NCI-H345 treated with DMSO at 0.1 percent for 48 hours (cell line): Measurements from ENCODE around the gene KY.

Experiments
- DNase-seq: peaks from one replicate; lab custom pipeline; 2025; ENCODE audit not compliant: unreplicated experiment; lab: John Stamatoyannopoulos, UW

The KY gene

DNA sequence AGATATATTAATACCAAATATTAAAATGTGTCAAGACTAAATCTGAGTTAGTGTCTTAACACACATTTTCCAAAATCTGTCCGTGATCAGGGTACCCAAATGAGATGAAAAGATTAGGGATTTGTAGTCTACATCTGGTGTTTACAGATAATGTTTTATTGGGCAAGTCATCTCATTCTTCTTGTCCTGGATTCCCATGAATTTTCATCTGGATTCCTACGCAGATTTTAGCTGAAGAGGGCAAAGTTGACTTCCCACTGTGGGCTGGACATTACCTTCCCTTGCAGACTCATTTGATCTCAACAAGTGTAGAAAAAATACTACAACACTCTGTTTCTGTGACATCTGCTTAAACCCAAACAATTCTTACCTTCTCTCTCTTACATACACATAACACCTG is 85.8 kb downstream of the KY start:
- DNase-seq: no peak

DNA sequence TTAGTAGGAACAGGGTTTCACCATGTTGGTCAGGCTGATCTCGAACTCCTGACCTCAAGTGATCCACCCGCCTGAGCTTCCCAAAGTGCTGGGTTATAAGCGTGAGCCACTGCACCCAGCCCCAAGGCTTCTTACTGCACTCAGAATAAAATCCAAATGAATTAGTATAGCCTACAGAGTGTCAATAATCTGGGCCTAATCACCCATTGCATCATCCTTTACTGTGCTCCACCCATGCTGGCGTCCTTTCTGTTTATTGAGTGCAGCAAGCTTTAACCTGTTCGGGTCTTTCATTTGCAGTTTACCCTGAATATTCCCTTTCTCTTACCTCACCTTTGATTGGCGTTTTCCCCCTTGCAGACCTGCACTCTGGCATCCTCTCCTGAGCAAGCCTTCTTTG is 87.2 kb downstream of the KY start:
- DNase-seq: no peak

DNA sequence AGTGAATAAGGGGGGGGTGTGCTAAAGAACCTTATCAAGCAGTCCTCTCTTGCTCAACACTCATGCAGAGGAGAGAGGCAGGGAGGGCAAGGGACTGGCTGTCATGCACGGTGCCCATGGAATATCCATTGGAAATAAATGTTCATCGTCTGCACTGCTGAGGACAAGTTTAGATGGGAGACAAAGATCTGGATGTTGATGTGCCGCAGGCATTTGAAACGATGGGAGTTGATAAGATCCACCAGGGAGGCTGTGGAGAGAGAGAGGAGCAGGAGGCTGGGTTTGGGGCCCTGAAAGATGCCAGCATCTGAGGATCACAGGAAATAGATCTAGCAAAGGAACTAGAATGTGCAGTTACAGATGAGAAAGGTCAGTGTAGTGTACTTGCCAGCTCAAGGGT is 88.8 kb downstream of the KY start:
- DNase-seq: no peak

DNA sequence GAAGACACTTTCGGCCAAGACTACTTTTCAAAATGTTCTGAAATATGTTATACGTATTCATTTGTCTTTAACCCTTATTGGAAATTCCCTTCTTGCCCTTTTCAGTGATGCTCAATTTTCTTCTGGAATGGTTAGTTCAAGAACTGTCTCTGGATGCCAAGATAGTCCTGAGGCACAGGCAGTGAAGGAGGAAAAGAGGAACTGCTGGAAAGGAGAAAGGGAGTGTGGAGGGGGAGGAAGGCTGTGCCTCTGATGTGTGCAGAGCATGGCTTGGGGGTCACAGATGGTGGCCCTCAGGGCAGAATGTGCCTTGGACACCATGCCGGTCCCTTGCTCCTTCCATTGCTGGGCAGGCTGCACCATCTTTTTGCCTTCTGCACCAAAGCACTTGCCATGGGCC is 91.2 kb downstream of the KY start:
- no peak for DNase-seq
